Stimulated activated CD8-positive, alpha-beta memory T cell treated with anti-CD3 and anti-CD28 coated beads, Interleukin-7, amount 100 ng/mL, for 48 hours (primary cell): ENCODE results near the gene DLGAP3.
"Not testable (repeated sequence)": the region's sequence is repeated elsewhere in the genome, so short reads cannot be mapped to it uniquely, and the experiment has no call there.

Experiments
- DNase-seq, 2 donors: peaks; one replicate each; pipeline ENCODE4 v3.0.0-alpha.2; 2020; ENCODE audit warnings: low read depth in 1 of 2; ENCODE audit errors: extremely low read depth in 1 of 2

The DLGAP3 gene

GRCh38 chr1:34842073-34842472 lies 87.4 kb downstream of the DLGAP3 start:
- no peak for DNase-seq

GRCh38 chr1:34840426-34840825 lies 89.0 kb downstream of the DLGAP3 start:
- DNase-seq: no peak

- no peak for DNase-seq
These were observed 89.7 kb downstream of the DLGAP3 start for GRCh38 chr1:34839526-34840305.

- no peak for DNase-seq
These were observed 95.7 kb downstream of the DLGAP3 start for GRCh38 chr1:34833711-34834110.

GRCh38 chr1:34831721-34832246 lies 97.7 kb downstream of the DLGAP3 start:
- DNase-seq: no peak

GRCh38 chr1:34829250-34829649 lies 100.2 kb downstream of the DLGAP3 start:
- no peak for DNase-seq

- no peak for DNase-seq
These were observed 100.8 kb downstream of the DLGAP3 start for GRCh38 chr1:34828611-34829010.

- DNase-seq: no peak
These were observed 102.0 kb downstream of the DLGAP3 start for GRCh38 chr1:34827341-34827941.

- DNase-seq: no peak
These were observed 103.9 kb downstream of the DLGAP3 start for GRCh38 chr1:34825455-34826091.

GRCh38 chr1:34824817-34825454 lies 104.5 kb downstream of the DLGAP3 start:
- DNase-seq: no peak

- no peak for DNase-seq
These were observed 107.2 kb downstream of the DLGAP3 start for GRCh38 chr1:34822202-34822601.

GRCh38 chr1:34818862-34819261 lies 110.6 kb downstream of the DLGAP3 start:
- not testable (repeated sequence) for DNase-seq

- DNase-seq: no peak
These were observed 112.7 kb downstream of the DLGAP3 start for GRCh38 chr1:34816778-34817177.

- DNase-seq: no peak
These were observed 113.1 kb downstream of the DLGAP3 start for GRCh38 chr1:34816332-34816731.
